Ramos (cell line): ENCODE measurements around the gene COL4A1.

Source experiments
- in situ Hi-C: fragments of 300-500 bp; cut with MboI; formaldehyde crosslinking; loops from one replicate; pipeline ENCODE4 v1.14.3; 2022; ENCODE audit warnings: low sequenced_read_pairs; ENCODE audit not compliant: unreplicated experiment

Gene COL4A1

DNA sequence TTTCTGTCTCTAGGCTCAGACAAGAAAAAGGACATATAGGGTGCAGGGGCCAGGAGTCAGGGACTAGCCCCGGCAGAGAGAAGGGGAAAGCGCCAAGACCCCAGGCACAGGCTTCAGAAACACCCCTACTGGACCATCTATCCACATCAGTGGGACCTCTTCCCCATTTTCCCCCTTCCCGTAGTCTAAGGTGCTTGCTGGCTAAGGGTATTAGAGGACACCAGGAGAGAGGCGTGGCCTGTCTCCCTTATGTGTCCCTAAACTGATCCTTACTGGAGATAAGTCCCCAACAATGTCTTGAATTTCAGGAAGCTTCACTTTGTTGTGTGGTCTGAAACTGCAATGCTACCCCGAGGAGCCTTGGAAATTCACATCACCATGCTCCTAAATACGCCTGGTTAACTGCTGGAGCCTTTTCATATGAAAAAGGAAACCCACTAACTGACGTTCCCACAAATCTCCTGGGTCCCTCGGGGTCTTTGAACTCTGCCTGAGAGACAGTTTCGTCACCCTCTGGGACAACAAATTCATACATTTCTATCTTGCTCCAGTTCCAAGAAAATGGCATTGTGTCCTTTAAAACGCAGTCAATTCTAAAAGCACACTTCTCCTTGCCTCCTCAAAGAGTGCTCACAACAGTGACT lies 197.7 kb downstream of the COL4A1 start:
- in situ Hi-C loops: loop anchor here (25.0 kb wide), 1 partner anchor 1147 kb away; no protein-coding TSS in a partner anchor

GRCh38 chr13:110108348-110109139 lies 198.4 kb downstream of the COL4A1 start:
- in situ Hi-C loops: loop anchor here (25.0 kb wide), 1 partner anchor 1146 kb away; no protein-coding TSS in a partner anchor

- in situ Hi-C loops: loop anchor here (25.0 kb wide), 1 partner anchor 1145 kb away; no protein-coding TSS in a partner anchor
Measured at GRCh38 chr13:110107568-110108347, 199.2 kb downstream of the COL4A1 start.

DNA sequence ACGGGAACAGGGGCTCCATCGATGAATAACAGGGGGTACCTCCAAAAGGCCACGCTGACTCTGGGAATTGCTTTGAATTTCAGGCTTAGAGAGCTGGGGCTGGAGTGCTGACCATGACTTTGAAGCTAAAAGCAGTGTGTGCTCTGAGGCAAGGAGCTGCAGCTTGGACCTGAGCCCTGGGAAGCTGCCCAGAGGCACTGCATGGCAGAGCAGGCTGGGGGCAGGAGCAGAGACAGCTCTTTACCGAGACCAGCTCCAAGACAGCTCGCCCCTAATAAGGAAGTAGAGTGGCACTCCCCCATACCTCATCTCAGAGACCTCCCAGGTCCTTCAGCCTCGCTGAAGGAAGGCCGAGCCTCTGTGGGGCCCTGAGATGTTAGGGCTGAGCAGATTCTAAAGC lies 200.2 kb downstream of the COL4A1 start:
- in situ Hi-C loops: loop anchor here (25.0 kb wide), 1 partner anchor 1144 kb away; no protein-coding TSS in a partner anchor

- in situ Hi-C loops: loop anchor here (25.0 kb wide), 1 partner anchor 1143 kb away; no protein-coding TSS in a partner anchor
Measured at GRCh38 chr13:110105136-110105535, 201.8 kb downstream of the COL4A1 start.

DNA sequence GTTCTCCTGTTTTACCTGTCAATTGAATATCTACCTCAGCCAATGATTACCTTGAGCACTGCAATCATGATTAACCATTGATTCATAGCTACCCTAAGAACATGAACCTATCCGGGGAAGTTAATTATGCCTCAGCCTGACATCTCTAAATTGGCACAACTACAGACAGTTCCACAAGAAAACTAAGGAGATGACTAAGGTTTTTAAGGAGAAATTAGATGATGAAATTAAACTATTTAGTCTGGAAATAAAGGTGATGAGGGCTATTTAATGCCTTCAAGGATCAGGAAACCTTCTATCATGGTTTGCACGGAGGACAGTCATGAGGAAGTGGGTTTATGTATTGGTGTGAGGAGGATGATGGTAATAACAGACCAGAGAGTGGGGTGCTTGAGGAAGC lies 203.4 kb downstream of the COL4A1 start:
- in situ Hi-C loops: loop anchor here (25.0 kb wide), 1 partner anchor 1141 kb away; no protein-coding TSS in a partner anchor

DNA sequence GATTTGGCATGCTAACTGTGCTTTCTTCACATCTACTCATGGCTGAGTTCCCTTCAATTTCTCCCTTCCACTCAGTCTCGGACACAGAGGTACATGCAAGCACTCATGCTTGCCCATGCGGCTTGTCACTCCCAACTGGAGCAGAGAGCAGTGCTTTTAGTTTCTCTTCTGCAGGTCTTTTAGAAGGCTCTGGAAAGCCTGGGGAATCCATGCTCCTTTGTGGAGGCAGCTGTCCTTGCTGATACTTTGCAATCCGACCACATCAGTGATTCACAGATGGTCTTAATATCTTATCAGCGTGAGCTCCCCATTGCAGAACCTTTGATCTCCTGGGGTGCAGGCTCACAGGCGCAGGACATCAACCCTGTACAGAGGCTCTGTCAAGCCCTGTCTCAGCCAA lies 203.9 kb downstream of the COL4A1 start:
- in situ Hi-C loops: loop anchor here (25.0 kb wide), 1 partner anchor 1141 kb away; no protein-coding TSS in a partner anchor

DNA sequence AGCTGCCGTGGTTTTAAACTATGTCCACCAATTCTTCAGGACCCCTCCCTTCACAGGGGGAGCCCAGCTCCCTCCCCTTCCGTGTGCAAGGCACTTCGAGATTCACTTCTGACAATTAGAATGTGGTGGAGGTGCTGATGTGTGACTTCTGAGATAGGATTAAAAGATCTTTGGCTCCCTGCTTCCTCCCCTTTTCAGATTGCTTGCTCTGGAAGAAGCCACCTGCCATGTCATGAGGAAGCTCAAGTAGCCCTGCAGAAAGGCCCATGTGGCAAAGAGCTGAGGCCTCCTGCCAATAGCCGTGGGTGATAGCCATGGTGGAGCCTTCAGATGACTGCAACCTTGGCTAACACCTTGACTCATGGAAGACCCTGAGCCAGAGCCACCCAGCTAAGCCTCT lies 204.9 kb downstream of the COL4A1 start:
- in situ Hi-C loops: loop anchor here (25.0 kb wide), 1 partner anchor 1140 kb away; no protein-coding TSS in a partner anchor

DNA sequence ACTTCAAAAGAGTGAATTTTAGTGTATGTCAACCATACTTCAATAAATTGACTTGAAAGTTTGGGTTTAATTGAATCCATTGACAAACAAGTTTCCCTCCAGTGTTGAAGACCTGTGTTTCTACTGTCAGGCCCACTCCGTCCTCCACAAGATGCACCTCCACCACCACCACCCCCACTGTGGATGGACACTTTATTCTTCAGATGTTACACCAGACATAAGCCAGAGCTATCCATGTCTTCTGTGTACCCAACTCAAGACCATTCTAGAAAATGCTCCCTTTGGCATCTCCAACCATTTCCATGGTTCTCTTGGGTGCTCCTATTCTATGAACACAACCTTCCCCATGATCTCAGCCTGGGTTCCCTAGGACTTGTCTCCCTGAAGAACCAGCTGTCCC lies 207.0 kb downstream of the COL4A1 start:
- in situ Hi-C loops: loop anchor here (25.0 kb wide), 1 partner anchor 1138 kb away; no protein-coding TSS in a partner anchor
